ENCODE measurements around the gene SEPTIN6.

SEPTIN6 gene

GRCh38 chrX:119693996-119694451 is 1.1 kb upstream of the SEPTIN6 start:
- Histone ChIP-seq H3K4me1 (ENCODE audit: insufficient read depth, poor library complexity, severe bottlenecking) (peaks cover 4% of the 10 kb centered on the region), H3K4me3 (ENCODE audit: severe bottlenecking) (no peak overlapping the region), H3K27ac (ENCODE audit: poor library complexity, severe bottlenecking) (no peak overlapping the region), H3K27me3 (ENCODE audit: insufficient read depth, poor library complexity, severe bottlenecking) (no peaks in the 10 kb centered on the region), H3K36me3 (ENCODE audit: low read depth) (no peaks in the 10 kb centered on the region), H3K9me3 (ENCODE audit: severe bottlenecking) (no peaks in the 10 kb centered on the region)
- no peak for TF ChIP-seq CTCF (IDR thresholded peaks at IDR 0.05; ENCODE audit: poor library complexity, severe bottlenecking)
- ATAC-seq (ENCODE audit: low read depth) (no peak), DNase-seq (ENCODE audit: low spot score) (no peak)

GRCh38 chrX:119692191-119693039 is 553 bp downstream of the SEPTIN6 start:
- H3K4me3 ChIP-seq (ENCODE audit: severe bottlenecking): peak overlapping the region; percentile 71
- TF ChIP-seq CTCF (IDR thresholded peaks at IDR 0.05; ENCODE audit: poor library complexity, severe bottlenecking): no peak
- H3K9me3 ChIP-seq (ENCODE audit: severe bottlenecking): no peaks in the 10 kb centered on the region
- no peaks in the 10 kb centered on the region for H3K27me3 ChIP-seq (ENCODE audit: insufficient read depth, poor library complexity, severe bottlenecking)
- DNase-seq (ENCODE audit: low spot score) (no peak), ATAC-seq (ENCODE audit: low read depth) (peak; percentile 56)
- H3K36me3 ChIP-seq (ENCODE audit: low read depth): no peaks in the 10 kb centered on the region
- peak overlapping the region; percentile 28 for H3K27ac ChIP-seq (ENCODE audit: poor library complexity, severe bottlenecking)
- H3K4me1 ChIP-seq (ENCODE audit: insufficient read depth, poor library complexity, severe bottlenecking): peaks cover 4% of the 10 kb centered on the region

GRCh38 chrX:119690921-119691716 is 1.8 kb downstream of the SEPTIN6 start:
- ATAC-seq (ENCODE audit: low read depth) (no peak), DNase-seq (ENCODE audit: low spot score) (no peak)
- H3K36me3 ChIP-seq (ENCODE audit: low read depth): no peaks in the 10 kb centered on the region
- H3K4me1 ChIP-seq (ENCODE audit: insufficient read depth, poor library complexity, severe bottlenecking): peaks cover 4% of the 10 kb centered on the region
- no peaks in the 10 kb centered on the region for H3K9me3 ChIP-seq (ENCODE audit: severe bottlenecking)
- TF ChIP-seq CTCF (IDR thresholded peaks at IDR 0.05; ENCODE audit: poor library complexity, severe bottlenecking): no peak
- H3K4me3 ChIP-seq (ENCODE audit: severe bottlenecking): peak overlapping the region; percentile 71
- no peaks in the 10 kb centered on the region for H3K27me3 ChIP-seq (ENCODE audit: insufficient read depth, poor library complexity, severe bottlenecking)
- no peak overlapping the region for H3K27ac ChIP-seq (ENCODE audit: poor library complexity, severe bottlenecking)

GRCh38 chrX:119688911-119689321 is 4.1 kb downstream of the SEPTIN6 start:
- Histone ChIP-seq H3K27me3 (ENCODE audit: insufficient read depth, poor library complexity, severe bottlenecking) (no peaks in the 10 kb centered on the region), H3K4me3 (ENCODE audit: severe bottlenecking) (no peak overlapping the region), H3K27ac (ENCODE audit: poor library complexity, severe bottlenecking) (no peak overlapping the region), H3K4me1 (ENCODE audit: insufficient read depth, poor library complexity, severe bottlenecking) (peaks cover 4% of the 10 kb centered on the region), H3K9me3 (ENCODE audit: severe bottlenecking) (no peaks in the 10 kb centered on the region), H3K36me3 (ENCODE audit: low read depth) (no peaks in the 10 kb centered on the region)
- no peak for DNase-seq (ENCODE audit: low spot score)
- ATAC-seq (ENCODE audit: low read depth): no peak
- TF ChIP-seq CTCF (IDR thresholded peaks at IDR 0.05; ENCODE audit: poor library complexity, severe bottlenecking): no peak
